ENCODE measurements around the gene MYO7B. TPM values are rescaled to one million over a fixed set of nuclear protein-coding genes. Genes with fewer than 3 reads are reported as not detected.

Gene MYO7B
- total and polyA plus RNA-seq, 9 of the 15 experiments (the other 6 are each of a cell fraction or from before 2014, with no cell fraction given) = 0.08 TPM; not detected in 8

GRCh38 chr2:127680706-127681287 lies 145.3 kb downstream of the MYO7B start:
- Histone ChIP-seq H3K27me3 (ENCODE audit: control insufficient read depth in 2 of 2, insufficient read depth in 2 of 2, low read length in 2 of 2) (peaks cover 42 to 71% of the 10 kb centered on the region in 2 experiments), H3K4me2 (ENCODE audit: insufficient read depth, low read length) (no peak overlapping the region), H3K9me1 (ENCODE audit: control insufficient read depth, insufficient read depth, low read length) (no peaks in the 10 kb centered on the region), H3K27ac (ENCODE audit: extremely low read depth, low read depth, low read length) (no peak overlapping the region), H3K9ac (ENCODE audit: insufficient read depth in 1 of 2, low read depth in 2 of 2, low read length in 2 of 2) (no peak overlapping the region), H3K9me3 (replicated peaks; ENCODE audit: control insufficient read depth, insufficient read depth, low read depth, low read length) (no peaks in the 10 kb centered on the region), H3K4me3 (no peak overlapping the region), H4K20me1 (replicated peaks; ENCODE audit: control insufficient read depth, insufficient read depth, low read length) (peaks cover 6% of the 10 kb centered on the region; the same call in 1 of the 2 replicates), H3K36me3 (ENCODE audit: control insufficient read depth, insufficient read depth, low read length) (no peaks in the 10 kb centered on the region), H3K79me2 (ENCODE audit: control insufficient read depth, insufficient read depth, low read length) (no peaks in the 10 kb centered on the region), H2AFZ (ENCODE audit: low read depth, low read length) (no peak overlapping the region), H3K4me1 (replicated peaks in 1 of 2; ENCODE audit: control insufficient read depth in 2 of 2, insufficient read depth in 2 of 2, low read length in 2 of 2) (peaks cover 0 to 11% of the 10 kb centered on the region in 2 experiments; a peak in 3 of 5 replicates)
- in situ Hi-C loops (cut with MboI) (no loop called here), intact Hi-C loops (cut with micrococcal nuclease) (no loop called here)
- CTCF ChIA-PET (ENCODE audit: low intra/inter-chr PET ratio) = no interaction called here
- no TSS peak for BruUV-seq (replicated peaks)
- DNase-seq (ENCODE audit: extremely low read depth in 1 of 4, low spot score in 3 of 4) (no peak), ATAC-seq (no peak), FAIRE-seq (no peak)
- 13% methylated on average over 19 of the region's 19 CpGs for WGBS (ENCODE audit: insufficient coverage, low coverage, missing lambda C conversion rate)
- no peak for TF ChIP-seq AFF4 (CRISPR knock-in tag; IDR thresholded peaks at IDR 0.05)
- TF ChIP-seq KLF1 (tag; IDR thresholded peaks at IDR 0.05) = no peak
- no peak for TF ChIP-seq MCM7 (IDR thresholded peaks at IDR 0.05)
- TF ChIP-seq SLC30A9 (CRISPR knock-in tag; IDR thresholded peaks at IDR 0.05) = no peak
- no peak for TF ChIP-seq RBM25 (IDR thresholded peaks at IDR 0.05; ENCODE audit: low read depth, low read length, severe bottlenecking)
- POLR2A ChIA-PET = interaction anchor here (0.7 kb wide), 1 partner anchor 515 kb away, joined by 3 read pairs; no protein-coding TSS in a partner anchor

Data from K562 (cell line).